ENCODE measurements around the gene PEX11G. TPM values are rescaled to one million over a fixed set of nuclear protein-coding genes. Genes with fewer than 3 reads are reported as not detected.
A peak's percentile ranks its signal among the peaks of the same experiment; 100 is the strongest.

Gene PEX11G
- total and polyA plus RNA-seq, 9 of the 15 experiments (the other 6 are each of a cell fraction or from before 2014, with no cell fraction given), result 0.07 to 3.2 (median 0.70) TPM; not detected in 1

DNA sequence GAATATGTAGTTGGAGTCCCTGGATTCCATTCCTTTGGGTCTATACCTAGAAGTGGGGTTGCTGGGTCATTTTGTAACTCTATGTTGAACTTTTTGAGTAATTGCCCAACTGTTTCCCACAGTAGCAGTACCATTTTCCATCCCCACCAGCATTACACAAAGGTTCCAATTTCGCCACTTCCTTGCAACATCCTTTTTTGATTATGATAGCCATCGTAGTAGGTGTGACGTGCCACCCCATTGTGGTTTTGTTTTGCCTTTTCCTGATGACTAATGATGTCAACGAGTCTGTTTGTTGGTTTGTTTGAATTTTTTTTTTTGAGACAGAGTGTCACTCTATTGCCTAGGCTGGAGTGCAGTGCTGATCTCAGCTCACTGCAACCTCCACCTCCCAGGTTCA, 3.3 kb upstream of the PEX11G start (continued):
- TF ChIP-seq, protein P1, sequence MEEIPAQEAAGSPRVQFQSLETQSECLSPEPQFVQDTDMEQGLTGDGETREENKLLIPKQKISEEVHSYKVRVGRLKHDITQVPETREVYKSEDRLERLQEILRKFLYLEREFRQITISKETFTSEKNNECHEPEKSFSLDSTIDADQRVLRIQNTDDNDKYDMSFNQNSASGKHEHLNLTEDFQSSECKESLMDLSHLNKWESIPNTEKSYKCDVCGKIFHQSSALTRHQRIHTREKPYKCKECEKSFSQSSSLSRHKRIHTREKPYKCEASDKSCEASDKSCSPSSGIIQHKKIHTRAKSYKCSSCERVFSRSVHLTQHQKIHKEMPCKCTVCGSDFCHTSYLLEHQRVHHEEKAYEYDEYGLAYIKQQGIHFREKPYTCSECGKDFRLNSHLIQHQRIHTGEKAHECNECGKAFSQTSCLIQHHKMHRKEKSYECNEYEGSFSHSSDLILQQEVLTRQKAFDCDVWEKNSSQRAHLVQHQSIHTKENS (CRISPR knock-in tag; IDR thresholded peaks at IDR 0.05), result no peak
- TF ChIP-seq U2AF2 (optimal IDR thresholded peaks at IDR 0.05; ENCODE audit: low read depth, low read length) (no peak), ZSCAN29 (IDR thresholded peaks at IDR 0.05) (no peak), FOXA1 (IDR thresholded peaks at IDR 0.05; ENCODE audit: borderline replicate concordance) (no peak), EZH2 (IDR thresholded peaks at IDR 0.05; ENCODE audit: borderline replicate concordance, low read depth, low read length) (no peak), MXI1 (IDR thresholded peaks at IDR 0.05; ENCODE audit: low read depth, low read length) (no peak), NFE2L1 (tag; IDR thresholded peaks at IDR 0.05; ENCODE audit: borderline replicate concordance, low read depth) (no peak), NR2C1 (IDR thresholded peaks at IDR 0.05) (no peak), NR2C1 (tag; IDR thresholded peaks at IDR 0.05) (no peak), POLR3A (IDR thresholded peaks at IDR 0.05; ENCODE audit: borderline replicate concordance, extremely low read depth, insufficient read depth, insufficient read length) (no peak), ATF1 (CRISPR knock-in tag; IDR thresholded peaks at IDR 0.05) (no peak), ATF1 (tag; IDR thresholded peaks at IDR 0.05) (0 out of 2 replicates have a peak, but pooled peaks have one; percentile 7), MBD2 (IDR thresholded peaks at IDR 0.05; ENCODE audit: borderline replicate concordance, low read depth) (no peak), FOS (IDR thresholded peaks at IDR 0.05; ENCODE audit: extremely low read depth, insufficient read length) (no peak), SLC30A9 (CRISPR knock-in tag; IDR thresholded peaks at IDR 0.05) (no peak), SRSF1 (IDR thresholded peaks at IDR 0.05; ENCODE audit: low read depth, low read length) (no peak)
- TF ChIP-seq, protein P2, sequence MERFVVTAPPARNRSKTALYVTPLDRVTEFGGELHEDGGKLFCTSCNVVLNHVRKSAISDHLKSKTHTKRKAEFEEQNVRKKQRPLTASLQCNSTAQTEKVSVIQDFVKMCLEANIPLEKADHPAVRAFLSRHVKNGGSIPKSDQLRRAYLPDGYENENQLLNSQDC (CRISPR knock-in tag; IDR thresholded peaks at IDR 0.05), result no peak
- TF ChIP-seq, protein P3, sequence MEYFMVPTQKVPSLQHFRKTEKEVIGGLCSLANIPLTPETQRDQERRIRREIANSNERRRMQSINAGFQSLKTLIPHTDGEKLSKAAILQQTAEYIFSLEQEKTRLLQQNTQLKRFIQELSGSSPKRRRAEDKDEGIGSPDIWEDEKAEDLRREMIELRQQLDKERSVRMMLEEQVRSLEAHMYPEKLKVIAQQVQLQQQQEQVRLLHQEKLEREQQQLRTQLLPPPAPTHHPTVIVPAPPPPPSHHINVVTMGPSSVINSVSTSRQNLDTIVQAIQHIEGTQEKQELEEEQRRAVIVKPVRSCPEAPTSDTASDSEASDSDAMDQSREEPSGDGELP (CRISPR knock-in tag; IDR thresholded peaks at IDR 0.05; ENCODE audit: borderline replicate concordance), result no peak
- TF ChIP-seq, protein P4, sequence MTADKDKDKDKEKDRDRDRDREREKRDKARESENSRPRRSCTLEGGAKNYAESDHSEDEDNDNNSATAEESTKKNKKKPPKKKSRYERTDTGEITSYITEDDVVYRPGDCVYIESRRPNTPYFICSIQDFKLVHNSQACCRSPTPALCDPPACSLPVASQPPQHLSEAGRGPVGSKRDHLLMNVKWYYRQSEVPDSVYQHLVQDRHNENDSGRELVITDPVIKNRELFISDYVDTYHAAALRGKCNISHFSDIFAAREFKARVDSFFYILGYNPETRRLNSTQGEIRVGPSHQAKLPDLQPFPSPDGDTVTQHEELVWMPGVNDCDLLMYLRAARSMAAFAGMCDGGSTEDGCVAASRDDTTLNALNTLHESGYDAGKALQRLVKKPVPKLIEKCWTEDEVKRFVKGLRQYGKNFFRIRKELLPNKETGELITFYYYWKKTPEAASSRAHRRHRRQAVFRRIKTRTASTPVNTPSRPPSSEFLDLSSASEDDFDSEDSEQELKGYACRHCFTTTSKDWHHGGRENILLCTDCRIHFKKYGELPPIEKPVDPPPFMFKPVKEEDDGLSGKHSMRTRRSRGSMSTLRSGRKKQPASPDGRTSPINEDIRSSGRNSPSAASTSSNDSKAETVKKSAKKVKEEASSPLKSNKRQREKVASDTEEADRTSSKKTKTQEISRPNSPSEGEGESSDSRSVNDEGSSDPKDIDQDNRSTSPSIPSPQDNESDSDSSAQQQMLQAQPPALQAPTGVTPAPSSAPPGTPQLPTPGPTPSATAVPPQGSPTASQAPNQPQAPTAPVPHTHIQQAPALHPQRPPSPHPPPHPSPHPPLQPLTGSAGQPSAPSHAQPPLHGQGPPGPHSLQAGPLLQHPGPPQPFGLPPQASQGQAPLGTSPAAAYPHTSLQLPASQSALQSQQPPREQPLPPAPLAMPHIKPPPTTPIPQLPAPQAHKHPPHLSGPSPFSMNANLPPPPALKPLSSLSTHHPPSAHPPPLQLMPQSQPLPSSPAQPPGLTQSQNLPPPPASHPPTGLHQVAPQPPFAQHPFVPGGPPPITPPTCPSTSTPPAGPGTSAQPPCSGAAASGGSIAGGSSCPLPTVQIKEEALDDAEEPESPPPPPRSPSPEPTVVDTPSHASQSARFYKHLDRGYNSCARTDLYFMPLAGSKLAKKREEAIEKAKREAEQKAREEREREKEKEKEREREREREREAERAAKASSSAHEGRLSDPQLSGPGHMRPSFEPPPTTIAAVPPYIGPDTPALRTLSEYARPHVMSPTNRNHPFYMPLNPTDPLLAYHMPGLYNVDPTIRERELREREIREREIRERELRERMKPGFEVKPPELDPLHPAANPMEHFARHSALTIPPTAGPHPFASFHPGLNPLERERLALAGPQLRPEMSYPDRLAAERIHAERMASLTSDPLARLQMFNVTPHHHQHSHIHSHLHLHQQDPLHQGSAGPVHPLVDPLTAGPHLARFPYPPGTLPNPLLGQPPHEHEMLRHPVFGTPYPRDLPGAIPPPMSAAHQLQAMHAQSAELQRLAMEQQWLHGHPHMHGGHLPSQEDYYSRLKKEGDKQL (CRISPR knock-in tag; IDR thresholded peaks at IDR 0.05; ENCODE audit: borderline replicate concordance), result no peak
- TF ChIP-seq, protein P5, sequence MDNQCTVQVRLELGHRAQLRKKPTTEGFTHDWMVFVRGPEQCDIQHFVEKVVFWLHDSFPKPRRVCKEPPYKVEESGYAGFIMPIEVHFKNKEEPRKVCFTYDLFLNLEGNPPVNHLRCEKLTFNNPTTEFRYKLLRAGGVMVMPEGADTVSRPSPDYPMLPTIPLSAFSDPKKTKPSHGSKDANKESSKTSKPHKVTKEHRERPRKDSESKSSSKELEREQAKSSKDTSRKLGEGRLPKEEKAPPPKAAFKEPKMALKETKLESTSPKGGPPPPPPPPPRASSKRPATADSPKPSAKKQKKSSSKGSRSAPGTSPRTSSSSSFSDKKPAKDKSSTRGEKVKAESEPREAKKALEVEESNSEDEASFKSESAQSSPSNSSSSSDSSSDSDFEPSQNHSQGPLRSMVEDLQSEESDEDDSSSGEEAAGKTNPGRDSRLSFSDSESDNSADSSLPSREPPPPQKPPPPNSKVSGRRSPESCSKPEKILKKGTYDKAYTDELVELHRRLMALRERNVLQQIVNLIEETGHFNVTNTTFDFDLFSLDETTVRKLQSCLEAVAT (IDR thresholded peaks at IDR 0.05), result 0 out of 4 replicates have a peak, but pooled peaks of 1 of the 2 experiments have one; percentile 18

All from K562 (cell line).